Stimulated activated CD4-positive, alpha-beta T cell treated with anti-CD3 and anti-CD28 coated beads, Interleukin-12 subunit alpha, Interleukin-12 subunit beta, amount 100 ng/mL, for 4 hours (primary cell): ENCODE data around the gene CNTROB.
"Not testable (repeated sequence)": the region's sequence is repeated elsewhere in the genome, so short reads cannot be mapped to it uniquely, and the experiment has no call there.

Experiments
- DNase-seq: peaks from one replicate; pipeline ENCODE4 v3.0.0-alpha.2; 2020

The CNTROB gene

GRCh38 chr17:7944326-7944725, 12.3 kb downstream of the CNTROB start:
- no peak for DNase-seq

- no peak for DNase-seq
Measured at GRCh38 chr17:7945651-7946050, 13.6 kb downstream of the CNTROB start.

GRCh38 chr17:7946441-7946840, 14.4 kb downstream of the CNTROB start:
- DNase-seq, result no peak

- DNase-seq, result no peak
Measured at GRCh38 chr17:7947651-7948050, 15.6 kb downstream of the CNTROB start.

GRCh38 chr17:7950578-7950977, 18.6 kb downstream of the CNTROB start:
- no peak for DNase-seq

GRCh38 chr17:7951143-7951792, 19.3 kb downstream of the CNTROB start:
- peak; percentile 30 for DNase-seq

GRCh38 chr17:7953266-7953665, 21.3 kb downstream of the CNTROB start:
- not testable (repeated sequence) for DNase-seq

- no peak for DNase-seq
Measured at GRCh38 chr17:7955414-7956227, 23.6 kb downstream of the CNTROB start.

- no peak for DNase-seq
Measured at GRCh38 chr17:7956228-7956965, 24.4 kb downstream of the CNTROB start.

GRCh38 chr17:7959503-7960253, 27.7 kb downstream of the CNTROB start:
- no peak for DNase-seq

GRCh38 chr17:7961421-7961820, 29.4 kb downstream of the CNTROB start:
- no peak for DNase-seq

- DNase-seq, result no peak
Measured at GRCh38 chr17:7967751-7968150, 35.7 kb downstream of the CNTROB start.

- no peak for DNase-seq
Measured at GRCh38 chr17:7969433-7969832, 37.4 kb downstream of the CNTROB start.

GRCh38 chr17:7971651-7972050, 39.6 kb downstream of the CNTROB start:
- no peak for DNase-seq

GRCh38 chr17:7972131-7972785, 40.3 kb downstream of the CNTROB start:
- DNase-seq, result no peak

GRCh38 chr17:7974638-7975131, 42.7 kb downstream of the CNTROB start:
- DNase-seq, result no peak

- DNase-seq, result no peak
Measured at GRCh38 chr17:7977039-7977438, 45.0 kb downstream of the CNTROB start.

GRCh38 chr17:7977805-7978204, 45.8 kb downstream of the CNTROB start:
- no peak for DNase-seq

- no peak for DNase-seq
Measured at GRCh38 chr17:7982173-7982572, 50.2 kb downstream of the CNTROB start.

GRCh38 chr17:7982666-7983065, 50.7 kb downstream of the CNTROB start:
- no peak for DNase-seq

GRCh38 chr17:7984904-7985303, 52.9 kb downstream of the CNTROB start:
- no peak for DNase-seq
